SK-N-SH (cell line): ENCODE measurements around the gene SETD3. TPM values are rescaled to one million over a fixed set of nuclear protein-coding genes. Genes with fewer than 3 reads are reported as not detected.
A peak's percentile ranks its signal among the peaks of the same experiment; 100 is the strongest.

Experiments
- CTCF ChIA-PET: fragments of 300-600, 350-600 bp; formaldehyde crosslinking; extraction: SDS; loops from one replicate; lab custom pipeline; 2021; lab: Yijun Ruan, JAX
- POLR2A ChIA-PET: fragments of 350-600 bp; sonication (Branson Sonifier 250); formaldehyde crosslinking; extraction: SDS; loops from one replicate; lab custom pipeline; 2020; ENCODE audit warnings: antibody characterized with exemption, inconsistent platforms; lab: Yijun Ruan, JAX
- DNase-seq: peaks from one replicate; pipeline ENCODE4 v3.0.0; 2012
- H2AFZ ChIP-seq: fragments of 200-600 bp; sonication (generic); 2 replicates; pipeline ENCODE4 v1.8.1; 2016; ENCODE audit warnings: antibody characterized with exemption, mild to moderate bottlenecking, low read depth
- H3F3A ChIP-seq: fragments of 200-600 bp; sonication (generic); replicated peaks from 2 replicates; pipeline ENCODE3; 2016; ENCODE audit warnings: antibody characterized with exemption, mild to moderate bottlenecking; ENCODE audit not compliant: insufficient read depth
- H3K27ac ChIP-seq, 2 experiments: fragments of 200-500 bp in 1 of 2; fragments of 200-600 bp in 1 of 2; sonication (Bioruptor generic) in 1 of 2; sonication (generic), shearing (Covaris generic) in 1 of 2; 2 replicates each; pipeline versions ENCODE4 v1.5.1 to v1.6.1; 2014 to 2016; ENCODE audit warnings: low read depth in 2 of 2, inconsistent platforms in 1 of 2, low read length in 1 of 2, mild to moderate bottlenecking in 1 of 2, mixed read lengths in 1 of 2
- H3K27me3 ChIP-seq: fragments of 200-600 bp; sonication (generic), shearing (Covaris generic); 2 replicates; pipeline ENCODE4 v1.6.1; 2016; ENCODE audit warnings: mixed run types; ENCODE audit not compliant: insufficient read depth
- H3K36me3 ChIP-seq, 2 experiments: fragments of 200-500 bp in 1 of 2; fragments of 200-600 bp in 1 of 2; sonication (Bioruptor generic) in 1 of 2; sonication (generic) in 1 of 2; replicated peaks in 1 of 2; 2 replicates each; pipeline versions ENCODE3 to v1.5.1; 2014 to 2016; ENCODE audit warnings: low read length in 1 of 2, mild to moderate bottlenecking in 1 of 2; ENCODE audit not compliant: insufficient read depth in 2 of 2, control insufficient read depth in 1 of 2
- H3K4me1 ChIP-seq, 2 experiments: fragments of 200-500 bp in 1 of 2; fragments of 200-600 bp in 1 of 2; sonication (Bioruptor generic) in 1 of 2; sonication (generic), shearing (Covaris generic) in 1 of 2; 2 replicates each; pipeline versions ENCODE4 v1.5.1 to v1.6.1; 2014 to 2016; ENCODE audit warnings: low read depth in 1 of 2, low read length in 1 of 2, mixed run types in 1 of 2; ENCODE audit not compliant: insufficient read depth in 2 of 2, control insufficient read depth in 1 of 2
- H3K4me2 ChIP-seq: fragments of 200-600 bp; sonication (generic), shearing (Covaris generic); 2 replicates; pipeline ENCODE4 v1.6.1; 2017; ENCODE audit warnings: mixed run types
- H3K4me3 ChIP-seq, 2 experiments: fragments of 200-500 bp in 1 of 2; fragments of 200-600 bp in 1 of 2; sonication (Bioruptor generic) in 1 of 2; sonication (generic), shearing (Covaris generic) in 1 of 2; 2 replicates each; pipeline versions ENCODE4 v1.5.1 to v1.8.1; 2014 to 2016; ENCODE audit warnings: low read depth in 2 of 2, inconsistent platforms in 1 of 2, low read length in 1 of 2, mild to moderate bottlenecking in 1 of 2, mixed read lengths in 1 of 2, moderate library complexity in 1 of 2
- H3K79me2 ChIP-seq: fragments of 200-600 bp; sonication (generic); 2 replicates; pipeline ENCODE4 v1.8.1; 2017; ENCODE audit warnings: mild to moderate bottlenecking; ENCODE audit not compliant: insufficient read depth
- H3K9ac ChIP-seq: fragments of 200-600 bp; sonication (generic); 2 replicates; pipeline ENCODE4 v1.6.1; 2017; ENCODE audit warnings: mixed run types
- H3K9me2 ChIP-seq: fragments of 200-600 bp; sonication (generic); 2 replicates; pipeline ENCODE4 v1.6.1; 2017; ENCODE audit warnings: mixed run types
- H3K9me3 ChIP-seq: fragments of 200-600 bp; sonication (generic); 2 replicates; pipeline ENCODE4 v1.6.1; 2017; ENCODE audit warnings: mixed run types, mild to moderate bottlenecking, moderate library complexity
- H4K20me1 ChIP-seq: fragments of 200-600 bp; sonication (generic); 2 replicates; pipeline ENCODE4 v1.6.1; 2017; ENCODE audit warnings: mild to moderate bottlenecking, mixed run types; ENCODE audit not compliant: insufficient read depth
- CHD2 ChIP-seq: fragments of 150-350 bp; IDR thresholded peaks from 2 replicates; pipeline ENCODE4 v1.6.1; 2018; ENCODE audit warnings: low read length; ENCODE audit not compliant: partially characterized antibody
- ELF1 ChIP-seq: IDR thresholded peaks from 2 replicates; pipeline ENCODE4 v1.4.0; 2012
- FOSL2 ChIP-seq: IDR thresholded peaks from 2 replicates; pipeline ENCODE4 v1.4.0; 2012; ENCODE audit warnings: low read depth, mild to moderate bottlenecking, moderate library complexity, borderline replicate concordance
- POLR2AphosphoS5 ChIP-seq: IDR thresholded peaks from 2 replicates; pipeline ENCODE4 v1.6.1; 2012; ENCODE audit warnings: low read depth, low read length
- RCOR1 ChIP-seq: fragments of 150-350 bp; IDR thresholded peaks from 2 replicates; pipeline ENCODE4 v1.6.1; 2017; ENCODE audit warnings: antibody characterized with exemption, low read length
- RXRA ChIP-seq: IDR thresholded peaks from 2 replicates; pipeline ENCODE4 v1.4.0; 2012; ENCODE audit warnings: low read depth, mild to moderate bottlenecking, borderline replicate concordance
- SMC3 ChIP-seq: IDR thresholded peaks from 2 replicates; pipeline ENCODE4 v1.6.1; 2012; ENCODE audit warnings: low read depth, low read length, improper control_type of control experiment
- TCF12 ChIP-seq: IDR thresholded peaks from 2 replicates; pipeline ENCODE4 v1.4.0; 2012
- TEAD4 ChIP-seq: IDR thresholded peaks from 2 replicates; pipeline ENCODE4 v1.4.0; 2012; ENCODE audit warnings: mild to moderate bottlenecking, borderline replicate concordance; ENCODE audit not compliant: insufficient read depth
- WGBS: methylation state at CpG from one replicate; pipeline ENCODE4 v1.1.6; 2017; ENCODE audit warnings: low lambda C conversion rate; 5-methylcytosine and 5-hydroxymethylcytosine counted together
- polyA plus RNA-seq, 3 experiments: library from polyadenylated mRNA; depleted of rRNA; stranded (reverse); fragments of >200 nt; gene quantifications; 2 replicates each; pipeline ENCODE4 v1.2.3, GENCODE V29; 2012
- TF ChIP-seq, protein P1 (sequence below): fragments of 200-600 bp; sonication (generic); IDR thresholded peaks from 2 replicates; pipeline ENCODE4 v1.6.1; 2017; ENCODE audit warnings: antibody characterized with exemption, mild to moderate bottlenecking, moderate library complexity

SETD3 gene
- polyA plus RNA-seq, 1 of the 3 experiments (the other 2 are of a cell fraction), result 19.1 TPM

DNA sequence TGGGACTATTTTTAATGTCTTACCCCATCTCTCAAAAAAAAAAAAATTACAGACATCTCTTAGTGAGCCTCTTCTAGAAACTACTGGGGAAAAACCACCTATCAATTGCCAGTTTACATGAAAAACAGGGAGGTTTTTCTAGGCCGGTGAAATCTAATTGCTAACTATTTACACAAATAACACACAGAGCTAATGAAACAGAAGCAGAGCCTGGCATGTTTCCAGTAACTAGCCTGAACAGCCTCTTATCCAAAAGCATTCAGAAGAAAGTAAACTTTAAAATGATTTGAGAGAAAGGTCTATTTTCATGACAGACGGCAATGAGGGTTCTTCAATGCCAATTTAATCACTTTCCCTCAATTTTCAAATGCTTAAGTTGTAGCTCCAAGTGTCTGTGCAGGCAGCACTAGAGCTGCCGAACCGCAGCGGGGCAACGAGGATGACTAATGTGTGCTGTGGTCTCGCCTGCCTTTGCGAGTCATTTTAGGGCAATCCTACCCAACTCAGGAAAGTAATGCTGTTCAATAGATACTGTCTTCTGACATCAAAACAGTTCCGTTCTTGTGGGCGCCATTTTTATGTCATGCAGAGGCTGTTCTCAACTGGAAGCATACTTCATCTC, 84.6 kb downstream of the SETD3 start:
- ChIA-PET CTCF (interaction anchor here (0.8 to 7.7 kb wide), 4 partner anchors 16 to 76 kb away, joined by 3 to 64 read pairs (median 4); no protein-coding TSS in a partner anchor), POLR2A (no interaction called here)
- H3K9ac ChIP-seq, result no peak overlapping the region
- H3K27ac ChIP-seq, result no peak overlapping the region
- no peaks in the 10 kb centered on the region for H3K9me3 ChIP-seq
- no peaks in the 10 kb centered on the region for H3K9me2 ChIP-seq
- H4K20me1 ChIP-seq, result no peaks in the 10 kb centered on the region
- H3F3A ChIP-seq, result no peaks in the 10 kb centered on the region
- 61% methylated on average over 10 of the region's 10 CpGs for WGBS
- TF ChIP-seq FOSL2 (peak; percentile 36; the same call in 1 of the 2 replicates), ELF1 (no peak)
- H3K4me2 ChIP-seq, result no peak overlapping the region
- no peak overlapping the region for H3K4me3 ChIP-seq
- no peak for DNase-seq
- no peaks in the 10 kb centered on the region for H3K27me3 ChIP-seq
- peaks cover 36 to 41% of the 10 kb centered on the region in 2 experiments for H3K36me3 ChIP-seq
- H3K4me1 ChIP-seq, result no peaks in the 10 kb centered on the region
- H3K79me2 ChIP-seq, result no peaks in the 10 kb centered on the region
- H2AFZ ChIP-seq, result no peak overlapping the region

DNA sequence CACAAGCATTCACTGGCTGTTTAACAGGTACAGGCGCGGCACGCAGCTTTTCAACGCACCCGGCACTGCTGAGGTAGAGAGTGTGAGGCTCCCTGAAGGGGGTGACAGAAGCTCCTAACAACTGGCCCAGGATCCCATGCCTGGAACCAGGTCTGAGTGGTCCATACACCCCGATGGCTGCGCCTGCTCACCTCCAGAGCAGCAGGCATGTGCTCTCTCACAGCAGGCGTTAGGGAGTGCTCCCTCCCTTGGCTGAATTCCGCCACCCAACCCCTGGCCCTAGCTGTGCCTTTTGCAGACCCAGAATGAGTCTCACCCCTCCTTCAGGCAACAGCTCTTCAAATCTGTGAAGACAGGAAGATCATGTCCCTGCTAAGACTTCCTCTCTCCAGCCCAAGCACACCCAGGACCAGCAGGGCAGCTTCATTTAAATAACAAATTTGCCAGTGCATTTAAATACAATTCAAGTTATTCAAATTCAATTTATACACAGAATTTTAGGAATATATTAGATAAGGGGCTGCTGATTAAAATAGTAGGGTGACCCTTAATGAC, 86.0 kb downstream of the SETD3 start:
- Histone ChIP-seq H3K79me2 (no peaks in the 10 kb centered on the region), H3K4me1 (no peaks in the 10 kb centered on the region), H3K9me3 (no peaks in the 10 kb centered on the region), H3F3A (no peaks in the 10 kb centered on the region), H3K27me3 (no peaks in the 10 kb centered on the region), H4K20me1 (no peaks in the 10 kb centered on the region), H3K9me2 (no peaks in the 10 kb centered on the region), H3K27ac (no peak overlapping the region), H3K4me3 (no peak overlapping the region), H2AFZ (no peak overlapping the region), H3K36me3 (peaks cover 31 to 32% of the 10 kb centered on the region in 2 experiments), H3K4me2 (no peak overlapping the region), H3K9ac (no peak overlapping the region)
- TF ChIP-seq TEAD4 (no peak), TCF12 (no peak), CHD2 (no peak), RCOR1 (no peak), POLR2AphosphoS5 (no peak), RXRA (no peak), SMC3 (no peak)
- TF ChIP-seq, protein P1, sequence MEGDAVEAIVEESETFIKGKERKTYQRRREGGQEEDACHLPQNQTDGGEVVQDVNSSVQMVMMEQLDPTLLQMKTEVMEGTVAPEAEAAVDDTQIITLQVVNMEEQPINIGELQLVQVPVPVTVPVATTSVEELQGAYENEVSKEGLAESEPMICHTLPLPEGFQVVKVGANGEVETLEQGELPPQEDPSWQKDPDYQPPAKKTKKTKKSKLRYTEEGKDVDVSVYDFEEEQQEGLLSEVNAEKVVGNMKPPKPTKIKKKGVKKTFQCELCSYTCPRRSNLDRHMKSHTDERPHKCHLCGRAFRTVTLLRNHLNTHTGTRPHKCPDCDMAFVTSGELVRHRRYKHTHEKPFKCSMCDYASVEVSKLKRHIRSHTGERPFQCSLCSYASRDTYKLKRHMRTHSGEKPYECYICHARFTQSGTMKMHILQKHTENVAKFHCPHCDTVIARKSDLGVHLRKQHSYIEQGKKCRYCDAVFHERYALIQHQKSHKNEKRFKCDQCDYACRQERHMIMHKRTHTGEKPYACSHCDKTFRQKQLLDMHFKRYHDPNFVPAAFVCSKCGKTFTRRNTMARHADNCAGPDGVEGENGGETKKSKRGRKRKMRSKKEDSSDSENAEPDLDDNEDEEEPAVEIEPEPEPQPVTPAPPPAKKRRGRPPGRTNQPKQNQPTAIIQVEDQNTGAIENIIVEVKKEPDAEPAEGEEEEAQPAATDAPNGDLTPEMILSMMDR, result no peak
- CTCF ChIA-PET, result interaction anchor here (7.7 kb wide), 1 partner anchor 20 kb away, joined by 64 read pairs; no protein-coding TSS in a partner anchor
- POLR2A ChIA-PET, result no interaction called here
- WGBS, result 95% methylated on average over 4 of the region's 9 CpGs
- no peak for DNase-seq
